22Rv1 (cell line): ENCODE data around the gene EFCAB9.

Experiments used
- ZFX ChIP-seq: fragments of 450-650 bp; IDR thresholded peaks from 2 replicates; pipeline ENCODE4 v1.6.1; 2017; ENCODE audit warnings: antibody characterized with exemption, borderline replicate concordance
- TF ChIP-seq, protein P1 (sequence below): fragments of 450-650 bp; IDR thresholded peaks from 2 replicates; pipeline ENCODE4 v1.5.1; 2017; ENCODE audit warnings: mild to moderate bottlenecking

DNA sequence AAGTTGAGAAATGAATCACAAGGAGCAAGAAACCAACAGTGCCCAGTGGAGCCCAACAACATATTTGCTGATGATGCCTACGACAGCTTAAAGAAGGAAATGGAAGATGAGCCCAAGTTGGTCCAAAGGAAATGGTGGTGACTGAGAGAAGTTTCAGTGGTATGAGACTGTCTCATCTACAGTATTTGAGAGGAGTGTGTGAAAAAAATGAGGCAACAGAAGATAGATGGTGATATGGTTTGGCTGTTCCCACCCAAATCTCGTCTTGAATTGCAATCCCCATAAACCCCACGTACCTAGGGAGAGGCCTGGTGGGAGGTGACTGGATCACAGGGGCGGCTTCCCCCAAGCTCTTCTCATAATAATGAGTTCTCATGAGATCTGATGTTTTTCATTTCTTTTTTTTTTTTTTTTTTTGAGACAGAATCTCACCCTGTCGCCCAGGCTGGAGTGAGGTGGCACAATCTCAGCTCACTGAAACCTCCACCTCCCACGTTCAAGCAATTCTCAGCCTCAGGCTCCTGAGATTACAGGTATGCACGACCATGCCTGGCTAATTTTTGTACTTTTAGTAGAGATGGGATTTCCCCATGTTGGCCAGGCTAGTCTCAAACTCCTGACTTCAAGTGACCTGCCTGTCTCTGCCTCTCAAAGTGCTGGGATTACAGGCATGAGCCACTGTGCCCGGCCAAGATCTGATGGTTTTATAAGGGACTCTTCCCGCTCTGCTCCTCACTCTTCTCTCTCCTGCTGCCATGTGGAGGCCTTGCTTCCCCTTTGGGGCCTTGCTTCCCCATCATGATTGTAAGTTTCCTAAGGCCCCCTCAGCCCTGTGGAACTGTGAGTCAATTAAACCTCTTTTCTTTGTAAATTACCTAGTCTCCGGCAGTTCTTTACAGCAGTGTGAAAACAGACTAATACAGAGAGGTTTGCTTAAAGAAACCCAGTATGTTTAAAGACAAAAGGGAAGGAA is 30.2 kb downstream of the EFCAB9 start:
- TF ChIP-seq, protein P1, sequence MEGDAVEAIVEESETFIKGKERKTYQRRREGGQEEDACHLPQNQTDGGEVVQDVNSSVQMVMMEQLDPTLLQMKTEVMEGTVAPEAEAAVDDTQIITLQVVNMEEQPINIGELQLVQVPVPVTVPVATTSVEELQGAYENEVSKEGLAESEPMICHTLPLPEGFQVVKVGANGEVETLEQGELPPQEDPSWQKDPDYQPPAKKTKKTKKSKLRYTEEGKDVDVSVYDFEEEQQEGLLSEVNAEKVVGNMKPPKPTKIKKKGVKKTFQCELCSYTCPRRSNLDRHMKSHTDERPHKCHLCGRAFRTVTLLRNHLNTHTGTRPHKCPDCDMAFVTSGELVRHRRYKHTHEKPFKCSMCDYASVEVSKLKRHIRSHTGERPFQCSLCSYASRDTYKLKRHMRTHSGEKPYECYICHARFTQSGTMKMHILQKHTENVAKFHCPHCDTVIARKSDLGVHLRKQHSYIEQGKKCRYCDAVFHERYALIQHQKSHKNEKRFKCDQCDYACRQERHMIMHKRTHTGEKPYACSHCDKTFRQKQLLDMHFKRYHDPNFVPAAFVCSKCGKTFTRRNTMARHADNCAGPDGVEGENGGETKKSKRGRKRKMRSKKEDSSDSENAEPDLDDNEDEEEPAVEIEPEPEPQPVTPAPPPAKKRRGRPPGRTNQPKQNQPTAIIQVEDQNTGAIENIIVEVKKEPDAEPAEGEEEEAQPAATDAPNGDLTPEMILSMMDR = no peak
- TF ChIP-seq ZFX = no peak
